B cell (primary cell): ENCODE measurements around the gene KPNA5.

Experiments used
- CTCF ChIP-seq: fragments of 200-600 bp; IDR thresholded peaks from one replicate; pipeline ENCODE4 v1.8.0; 2022; ENCODE audit warnings: antibody characterized with exemption, mild to moderate bottlenecking
- EZH2 ChIP-seq: IDR thresholded peaks from 2 replicates; pipeline ENCODE4 v1.6.1; 2012; ENCODE audit warnings: borderline replicate concordance, low read depth, mild to moderate bottlenecking, moderate library complexity, low read length; ENCODE audit not compliant: insufficient read depth, poor library complexity, severe bottlenecking

- TF ChIP-seq CTCF = no peak
- no peak for TF ChIP-seq EZH2
Measured at GRCh38 chr6:116767715-116768114, 86.7 kb downstream of the KPNA5 start.
